IMR-90 (cell line): ENCODE data around the gene MICB. TPM values are rescaled to one million over a fixed set of nuclear protein-coding genes. Genes with fewer than 3 reads are reported as not detected.

Experiments used
- ATAC-seq: fragments of 200-7000 bp; cut with Tn5 transposase; 2 replicates; pipeline ENCODE4 v1.9.1; 2020; ENCODE audit warnings: low read depth, mild to moderate bottlenecking, moderate library complexity
- BruUV-seq: library from RNA; stranded (reverse); fragments of 400-500 nt; replicated peaks from 2 replicates; lab custom pipeline; 2021; lab: Mats Ljungman, UMichigan
- CTCF ChIA-PET: fragments of 300-600 bp; formaldehyde crosslinking; extraction: SDS; loops from one replicate; lab custom pipeline; 2021; ENCODE audit warnings: antibody characterized with exemption; lab: Yijun Ruan, JAX
- POLR2A ChIA-PET: fragments of 300-600 bp; sonication (Branson Sonifier 250); formaldehyde crosslinking; loops from one replicate; lab custom pipeline; 2022; ENCODE audit warnings: antibody characterized with exemption; ENCODE audit not compliant: unreplicated experiment; lab: Charles Lee
- DNase-seq: peaks from one replicate; pipeline ENCODE4 v3.0.0; 2013
- H2AFZ ChIP-seq: replicated peaks from 2 replicates; pipeline ENCODE3; 2013; ENCODE audit warnings: low read length, mild to moderate bottlenecking; ENCODE audit not compliant: poor library complexity
- H2AK5ac ChIP-seq: 2 replicates; pipeline ENCODE4 v1.6.1; 2013; ENCODE audit warnings: low read depth, low read length, inconsistent platforms
- H2AK9ac ChIP-seq: replicated peaks from 2 replicates; pipeline ENCODE3; 2013; ENCODE audit warnings: mild to moderate bottlenecking, low read depth, low read length, moderate library complexity; ENCODE audit not compliant: poor library complexity
- H2BK120ac ChIP-seq: 2 replicates; pipeline ENCODE4 v1.6.1; 2013; ENCODE audit warnings: low read depth, low read length, inconsistent platforms
- H2BK15ac ChIP-seq: 3 replicates; pipeline ENCODE4 v1.6.1; 2013; ENCODE audit warnings: low read depth, low read length, inconsistent platforms
- H2BK20ac ChIP-seq: 2 replicates; pipeline ENCODE4 v1.6.1; 2013; ENCODE audit warnings: low read depth, mild to moderate bottlenecking, inconsistent platforms, low read length, moderate library complexity
- H2BK5ac ChIP-seq: 2 replicates; pipeline ENCODE4 v1.6.1; 2013; ENCODE audit warnings: mild to moderate bottlenecking, low read depth, low read length, inconsistent platforms; ENCODE audit not compliant: poor library complexity, severe bottlenecking
- H3K14ac ChIP-seq: replicated peaks from 2 replicates; pipeline ENCODE4 v1.6.1; 2013; ENCODE audit warnings: low read depth, low read length, inconsistent platforms
- H3K18ac ChIP-seq: 2 replicates; pipeline ENCODE4 v1.6.1; 2013; ENCODE audit warnings: low read depth, low read length, control low read depth
- H3K23ac ChIP-seq: 2 replicates; pipeline ENCODE4 v1.6.1; 2013; ENCODE audit warnings: low read depth, low read length, inconsistent platforms
- H3K27ac ChIP-seq: 2 replicates; pipeline ENCODE4 v1.5.1; 2013; ENCODE audit warnings: mild to moderate bottlenecking, control low read depth, low read length; ENCODE audit not compliant: insufficient read depth
- H3K27me3 ChIP-seq: 2 replicates; pipeline ENCODE4 v1.6.1; 2013; ENCODE audit warnings: low read length; ENCODE audit not compliant: control insufficient read depth, insufficient read depth
- H3K36me3 ChIP-seq: 2 replicates; pipeline ENCODE4 v1.6.1; 2013; ENCODE audit warnings: low read length, mixed read lengths; ENCODE audit not compliant: control insufficient read depth, insufficient read depth
- H3K4ac ChIP-seq: 2 replicates; pipeline ENCODE4 v1.6.1; 2013; ENCODE audit warnings: low read depth, low read length, inconsistent platforms
- H3K4me1 ChIP-seq: 2 replicates; pipeline ENCODE4 v1.6.1; 2013; ENCODE audit warnings: low read length, mixed read lengths; ENCODE audit not compliant: control insufficient read depth, insufficient read depth
- H3K4me2 ChIP-seq: 2 replicates; pipeline ENCODE4 v1.6.1; 2013; ENCODE audit warnings: low read depth, mild to moderate bottlenecking, control low read depth, low read length, moderate library complexity
- H3K4me3 ChIP-seq: 2 replicates; pipeline ENCODE4 v1.5.1; 2013; ENCODE audit warnings: low read depth, mild to moderate bottlenecking, control low read depth, low read length, moderate library complexity; ENCODE audit not compliant: insufficient read depth
- H3K56ac ChIP-seq: 2 replicates; pipeline ENCODE4 v1.6.1; 2013; ENCODE audit warnings: low read length, inconsistent platforms; ENCODE audit not compliant: insufficient read depth; ENCODE audit errors: extremely low read depth
- H3K79me1 ChIP-seq, 2 experiments: 2 replicates each; pipeline ENCODE4 v1.6.1; 2013; ENCODE audit warnings: low read length in 2 of 2, inconsistent platforms in 1 of 2, low read depth in 1 of 2
- H3K9ac ChIP-seq: 2 replicates; pipeline ENCODE4 v1.6.1; 2013; ENCODE audit warnings: low read depth, low read length, control low read depth
- H3K9me1 ChIP-seq: 2 replicates; pipeline ENCODE4 v1.6.1; 2013; ENCODE audit warnings: low read length, inconsistent platforms; ENCODE audit not compliant: insufficient read depth
- H3K9me3 ChIP-seq: 2 replicates; pipeline ENCODE4 v1.6.1; 2013; ENCODE audit warnings: low read length; ENCODE audit not compliant: control insufficient read depth, insufficient read depth
- H4K20me1 ChIP-seq: 2 replicates; pipeline ENCODE4 v1.6.1; 2013; ENCODE audit warnings: low read length, inconsistent platforms; ENCODE audit not compliant: insufficient read depth
- H4K5ac ChIP-seq: 2 replicates; pipeline ENCODE4 v1.6.1; 2013; ENCODE audit warnings: mild to moderate bottlenecking, low read depth, low read length, control low read depth
- H4K8ac ChIP-seq, 2 experiments: 2 replicates each; pipeline ENCODE4 v1.6.1; 2013; ENCODE audit warnings: low read depth in 2 of 2, low read length in 2 of 2, control low read depth in 1 of 2, inconsistent platforms in 1 of 2
- H4K91ac ChIP-seq: 2 replicates; pipeline ENCODE4 v1.6.1; 2013; ENCODE audit warnings: low read depth, low read length, inconsistent platforms; ENCODE audit not compliant: insufficient read depth
- MAZ ChIP-seq: IDR thresholded peaks from 2 replicates; pipeline ENCODE4 v1.6.1; 2012; ENCODE audit warnings: low read depth, mild to moderate bottlenecking, low read length, improper control_type of control experiment, moderate library complexity, borderline replicate concordance
- MXI1 ChIP-seq: IDR thresholded peaks from 2 replicates; pipeline ENCODE4 v1.6.1; 2012; ENCODE audit warnings: low read depth, mild to moderate bottlenecking, low read length, moderate library complexity, borderline replicate concordance
- POLR2A ChIP-seq: IDR thresholded peaks from 2 replicates; pipeline ENCODE4 v1.6.1; 2012; ENCODE audit warnings: mild to moderate bottlenecking, low read depth, low read length
- WGBS, 2 experiments: methylation state at CpG; one replicate each; pipeline versions ENCODE4 v1.1.5 to v1.1.7; 2013; ENCODE audit warnings: missing lambda C conversion rate in 2 of 2; ENCODE audit not compliant: insufficient read length in 1 of 2; ENCODE audit errors: extremely low coverage in 2 of 2; 5-methylcytosine and 5-hydroxymethylcytosine counted together
- dilution Hi-C: fragments of 300-500 bp; cut with HindIII; formaldehyde crosslinking; loops from one replicate; pipeline ENCODE4 v1.14.3; 2018; ENCODE audit warnings: low sequenced_read_pairs; ENCODE audit not compliant: unreplicated experiment
- in situ Hi-C: fragments of 300-500 bp; cut with MboI; formaldehyde crosslinking; loops from 3 replicates; pipeline ENCODE4 v1.14.3; 2019; ENCODE audit warnings: low sequenced_read_pairs, inconsistent platforms, mixed read lengths
- intact Hi-C: fragments of 100-400 bp; cut with micrococcal nuclease; formaldehyde crosslinking; loops from 2 replicates; pipeline ENCODE4 v1.10.0; 2022
- polyA plus RNA-seq, 3 experiments: library from polyadenylated mRNA; depleted of rRNA; stranded (reverse); fragments of >200 nt; gene quantifications; 2 replicates each; pipeline ENCODE4 v1.2.3, GENCODE V29; 2012; ENCODE audit warnings: low replicate concordance in 1 of 3
- total RNA-seq: library from RNA; depleted of rRNA; stranded (reverse); fragments of >200 nt; gene quantifications from 2 replicates; pipeline ENCODE4 v1.2.3, GENCODE V29; 2012

The MICB gene
- total and polyA plus RNA-seq, 2 of the 4 experiments (the other 2 are of a cell fraction), result 9.6 to 11.1 TPM

- H3K9me3 ChIP-seq, result no peaks in the 10 kb centered on the region
- in situ Hi-C loops, result no loop called here
- no peak overlapping the region for H3K9ac ChIP-seq
- no peak overlapping the region for H3K23ac ChIP-seq
- CTCF ChIA-PET, result no interaction called here
- H2BK20ac ChIP-seq, result no peak overlapping the region
- peaks cover 12 to 23% of the 10 kb centered on the region in 2 experiments for H3K79me1 ChIP-seq
- TF ChIP-seq MAZ (no peak), POLR2A (no peak), MXI1 (no peak)
- BruUV-seq, result no TSS peak
- H3K18ac ChIP-seq, result no peak overlapping the region
- H3K56ac ChIP-seq, result no peak overlapping the region
- no peak overlapping the region for H3K4ac ChIP-seq
- intact Hi-C loops, result no loop called here
- H2AK9ac ChIP-seq, result no peak overlapping the region
- H3K27me3 ChIP-seq, result no peaks in the 10 kb centered on the region
- DNase-seq (no peak), ATAC-seq (no peak)
- 93% methylated on average over 5 of the region's 8 CpGs; no CpG with 5 or more reads in 1 of the 2 experiments for WGBS, 2 experiments
- H3K14ac ChIP-seq, result no peak overlapping the region
- H2BK120ac ChIP-seq, result no peak overlapping the region
- no peak overlapping the region for H2AFZ ChIP-seq
- POLR2A ChIA-PET, result no interaction called here
- no peak overlapping the region for H4K5ac ChIP-seq
- peaks cover 18% of the 10 kb centered on the region for H3K4me1 ChIP-seq
- no peak overlapping the region for H2BK5ac ChIP-seq
- dilution Hi-C loops, result no loop called here
- H4K91ac ChIP-seq, result no peak overlapping the region
- H2BK15ac ChIP-seq, result no peak overlapping the region
- H4K20me1 ChIP-seq, result no peaks in the 10 kb centered on the region
- H4K8ac ChIP-seq, result no peak overlapping the region
- H3K4me2 ChIP-seq, result no peak overlapping the region
- no peak overlapping the region for H2AK5ac ChIP-seq
- H3K4me3 ChIP-seq, result no peak overlapping the region
- H3K27ac ChIP-seq, result no peak overlapping the region
- peaks cover 33% of the 10 kb centered on the region for H3K36me3 ChIP-seq
- H3K9me1 ChIP-seq, result peaks cover 19% of the 10 kb centered on the region; the same call in 1 of the 2 replicates
Observed at GRCh38 chr6:31558318-31558625, 60.3 kb downstream of the MICB start.
